Endothelial cell of umbilical vein (primary cell): ENCODE data around the gene DCHS1. TPM values are rescaled to one million over a fixed set of nuclear protein-coding genes. Genes with fewer than 3 reads are reported as not detected.

Experiments
- BruUV-seq: library from RNA; stranded (reverse); fragments of 400-500 nt; replicated peaks from 2 replicates; lab custom pipeline; 2021; lab: Mats Ljungman, UMichigan
- CTCF ChIA-PET: fragments of 300-600, 350-600 bp; sonication (Branson Sonifier 250); formaldehyde crosslinking; loops from one replicate; lab custom pipeline; 2021; ENCODE audit warnings: antibody characterized with exemption, inconsistent platforms; lab: Charles Lee
- POLR2A ChIA-PET: fragments of 300-600, 350-600 bp; sonication (Branson Sonifier 250); formaldehyde crosslinking; loops from one replicate; lab custom pipeline; 2021; ENCODE audit warnings: antibody characterized with exemption, inconsistent platforms; lab: Charles Lee
- DNase-seq: peaks from one replicate; pipeline ENCODE4 v3.0.0-alpha.2; 2011; ENCODE audit warnings: low read depth, low spot score
- FAIRE-seq: peaks from 2 replicates; lab custom pipeline; 2011; peaks lifted over from hg19 to GRCh38; lab: Jason Lieb, UNC
- H2AFZ ChIP-seq: 2 replicates; pipeline ENCODE4 v1.6.0; 2012; ENCODE audit warnings: low read depth, low read length, control low read depth, inconsistent platforms
- H3K27ac ChIP-seq: 2 replicates; pipeline ENCODE4 v1.5.1; 2011; ENCODE audit warnings: low read depth, mild to moderate bottlenecking, control low read depth, low read length, moderate library complexity; ENCODE audit not compliant: insufficient read depth
- H3K27me3 ChIP-seq, 2 experiments: 2 replicates each; pipeline versions ENCODE4 v1.6.0 to v1.6.1; 2011; ENCODE audit warnings: low read length in 2 of 2, mixed read lengths in 1 of 2; ENCODE audit not compliant: control insufficient read depth in 2 of 2, insufficient read depth in 2 of 2
- H3K36me3 ChIP-seq, 2 experiments: 2 replicates in 1 of 2; 3 replicates in 1 of 2; pipeline ENCODE4 v1.5.1; 2011; ENCODE audit warnings: low read length in 2 of 2, mild to moderate bottlenecking in 1 of 2, moderate library complexity in 1 of 2; ENCODE audit not compliant: control insufficient read depth in 2 of 2, insufficient read depth in 2 of 2; ENCODE audit errors: extremely low read depth in 1 of 2
- H3K4me1 ChIP-seq: 3 replicates; pipeline ENCODE4 v1.5.1; 2011; ENCODE audit warnings: mild to moderate bottlenecking, low read length; ENCODE audit not compliant: control insufficient read depth, insufficient read depth; ENCODE audit errors: extremely low read depth
- H3K4me2 ChIP-seq: 2 replicates; pipeline ENCODE4 v1.6.1; 2011; ENCODE audit warnings: low read length, control low read depth, mixed read lengths; ENCODE audit not compliant: insufficient read depth
- H3K4me3 ChIP-seq, 3 experiments: fragments of 200-600 bp in 1 of 3; sonication (generic), shearing (Covaris generic) in 1 of 3; replicated peaks in 1 of 3; 2 replicates each; pipeline ENCODE4 v1.5.1; 2011 to 2016; ENCODE audit warnings: control low read depth in 3 of 3, low read length in 3 of 3, mild to moderate bottlenecking in 2 of 3, inconsistent platforms in 1 of 3, low read depth in 1 of 3, moderate library complexity in 1 of 3; ENCODE audit not compliant: insufficient read depth in 1 of 3
- H3K79me2 ChIP-seq: 2 replicates; pipeline ENCODE4 v1.6.0; 2012; ENCODE audit warnings: low read length, inconsistent platforms; ENCODE audit not compliant: control insufficient read depth, insufficient read depth
- H3K9ac ChIP-seq: replicated peaks from 2 replicates; pipeline ENCODE3; 2011; ENCODE audit warnings: low read length, control low read depth; ENCODE audit not compliant: insufficient read depth; ENCODE audit errors: extremely low read depth
- H3K9me1 ChIP-seq: replicated peaks from 3 replicates; pipeline ENCODE4 v1.6.0; 2011; ENCODE audit warnings: mild to moderate bottlenecking, low read length; ENCODE audit not compliant: control insufficient read depth, insufficient read depth; ENCODE audit errors: extremely low read depth
- H3K9me3 ChIP-seq: replicated peaks from 2 replicates; pipeline ENCODE4 v1.5.1; 2012; ENCODE audit warnings: low read length, inconsistent platforms; ENCODE audit not compliant: control insufficient read depth, insufficient read depth
- H4K20me1 ChIP-seq: replicated peaks from 2 replicates; pipeline ENCODE3; 2011; ENCODE audit warnings: mild to moderate bottlenecking, low read length; ENCODE audit not compliant: control insufficient read depth, insufficient read depth; ENCODE audit errors: extremely low read depth
- CTCF ChIP-seq, 2 donors: IDR thresholded peaks; 1 replicate in 1 of 2; 2 replicates in 1 of 2; pipeline ENCODE4 v1.5.1; 2011; ENCODE audit warnings: low read length in 2 of 2, mild to moderate bottlenecking in 2 of 2, moderate library complexity in 2 of 2, control low read depth in 1 of 2, inconsistent platforms in 1 of 2, low read depth in 1 of 2; ENCODE audit not compliant: insufficient read depth in 1 of 2; ENCODE audit errors: extremely low read depth in 1 of 2
- EZH2 ChIP-seq: IDR thresholded peaks from 2 replicates; pipeline ENCODE4 v1.6.1; 2012; ENCODE audit warnings: borderline replicate concordance, low read depth, mild to moderate bottlenecking, moderate library complexity, low read length, inconsistent platforms; ENCODE audit not compliant: severe bottlenecking
- FOS ChIP-seq: IDR thresholded peaks from 2 replicates; pipeline ENCODE4 v1.6.1; 2011; ENCODE audit warnings: mild to moderate bottlenecking, low read length, moderate library complexity, borderline replicate concordance; ENCODE audit not compliant: insufficient read depth
- GATA2 ChIP-seq: IDR thresholded peaks from 2 replicates; pipeline ENCODE4 v1.7.0; 2011; ENCODE audit warnings: low read depth, mild to moderate bottlenecking, moderate library complexity, mixed read lengths, low read length; ENCODE audit not compliant: insufficient read length, insufficient read depth
- JUN ChIP-seq: IDR thresholded peaks from 2 replicates; pipeline ENCODE4 v1.6.1; 2011; ENCODE audit warnings: borderline replicate concordance, low read depth; ENCODE audit not compliant: insufficient read length, insufficient read depth
- MAX ChIP-seq: IDR thresholded peaks from 2 replicates; pipeline ENCODE4 v1.6.1; 2011; ENCODE audit not compliant: insufficient read depth, insufficient read length
- MYC ChIP-seq: IDR thresholded peaks from one replicate; pipeline ENCODE4 v1.6.1; 2011; ENCODE audit warnings: mild to moderate bottlenecking, low read depth, low read length
- POLR2A ChIP-seq: IDR thresholded peaks from 2 replicates; pipeline ENCODE4 v1.6.1; 2012; ENCODE audit warnings: low read depth, mild to moderate bottlenecking, control low read depth, low read length
- POLR2AphosphoS5 ChIP-seq: IDR thresholded peaks from 2 replicates; pipeline ENCODE4 v1.6.1; 2012; ENCODE audit warnings: low read depth, mild to moderate bottlenecking, control low read depth, low read length, moderate library complexity; ENCODE audit not compliant: insufficient read depth
- dilution Hi-C: fragments of 300-500 bp; cut with MboI; formaldehyde crosslinking; loops from one replicate; pipeline ENCODE4 v1.15.0; 2019; ENCODE audit warnings: low sequenced_read_pairs; ENCODE audit not compliant: extremely low pct_ligation_motif_present
- intact Hi-C: fragments of 100-400 bp; cut with micrococcal nuclease; formaldehyde crosslinking; loops from one replicate; pipeline ENCODE4 v1.10.0; 2022
- polyA plus RNA-seq, 4 experiments: library from polyadenylated mRNA; depleted of rRNA in 3 of 4; stranded (reverse) in 3 of 4; unstranded in 1 of 4; fragments of >200 nt; gene quantifications; 2 replicates each; pipeline versions ENCODE4 v1.2.1 to v1.2.3, GENCODE V29; 2011 to 2012; ENCODE audit warnings: missing spikeins in 1 of 4
- total RNA-seq: library from RNA; stranded (reverse); gene quantifications from 2 replicates; pipeline ENCODE4 v1.2.3, GENCODE V29; 2021

The DCHS1 gene
- total and polyA plus RNA-seq, 2 donors (not counting 3 experiments of a cell fraction or from before 2014, with no cell fraction given) = 56.2 to 73.0 TPM

- Histone ChIP-seq H3K27ac (no peak overlapping the region), H3K4me1 (peaks cover 11% of the 10 kb centered on the region), H3K9ac (no peak overlapping the region), H3K9me1 (no peaks in the 10 kb centered on the region), H2AFZ (no peak overlapping the region), H3K4me3 (no peak overlapping the region), H3K79me2 (peaks cover 48% of the 10 kb centered on the region), H3K9me3 (no peaks in the 10 kb centered on the region), H3K36me3 (peaks cover 22 to 28% of the 10 kb centered on the region in 2 experiments), H3K4me2 (no peak overlapping the region), H4K20me1 (peaks cover 3% of the 10 kb centered on the region), H3K27me3 (no peaks in the 10 kb centered on the region)
- no TSS peak for BruUV-seq
- no peak for FAIRE-seq
- DNase-seq = no peak
- POLR2A ChIA-PET = no interaction called here
- dilution Hi-C loops = no loop called here
- CTCF ChIA-PET = no interaction called here
- TF ChIP-seq POLR2AphosphoS5 = no peak
- TF ChIP-seq MAX = no peak
- intact Hi-C loops = no loop called here
Measured at GRCh38 chr11:6598555-6598954, 57.1 kb downstream of the DCHS1 start.

- H3K9ac ChIP-seq = no peak overlapping the region
- H3K9me3 ChIP-seq = no peaks in the 10 kb centered on the region
- H3K4me2 ChIP-seq = no peak overlapping the region
- H3K36me3 ChIP-seq = peaks cover 22 to 28% of the 10 kb centered on the region in 2 experiments
- POLR2A ChIA-PET = no interaction called here
- H4K20me1 ChIP-seq = peaks cover 3% of the 10 kb centered on the region
- BruUV-seq = no TSS peak
- H3K27ac ChIP-seq = no peak overlapping the region
- CTCF ChIA-PET = interaction anchor here (1.1 to 5.9 kb wide), 5 partner anchors 20 to 110 kb away, joined by 3 to 46 read pairs (median 3); no protein-coding TSS in a partner anchor
- no peaks in the 10 kb centered on the region for H3K9me1 ChIP-seq
- no peak overlapping the region for H2AFZ ChIP-seq
- no peak overlapping the region for H3K4me3 ChIP-seq
- dilution Hi-C loops (no loop called here), intact Hi-C loops (no loop called here)
- no peak for TF ChIP-seq CTCF (IDR thresholded peaks at IDR 0.05; ENCODE audit: extremely low read depth in 1 of 2, insufficient read depth in 1 of 2, low read depth in 1 of 2, low read length in 2 of 2)
- no peak for TF ChIP-seq MAX
- no peak for TF ChIP-seq FOS
- TF ChIP-seq JUN = no peak
- no peak for TF ChIP-seq GATA2
- no peak for TF ChIP-seq POLR2AphosphoS5
- no peak for TF ChIP-seq MYC
- no peak for TF ChIP-seq EZH2
- TF ChIP-seq POLR2A = no peak
- no peaks in the 10 kb centered on the region for H3K27me3 ChIP-seq
- FAIRE-seq = no peak
- peaks cover 27% of the 10 kb centered on the region for H3K79me2 ChIP-seq
- no peaks in the 10 kb centered on the region for H3K4me1 ChIP-seq
- DNase-seq = no peak
Measured at GRCh38 chr11:6596239-6596877, 59.3 kb downstream of the DCHS1 start.
